HG03108 (cell line): Measurements from ENCODE around the gene HCFC1.

Experiments
- ATAC-seq: cut with Tn5 transposase; IDR thresholded peaks from one replicate; pipeline ENCODE4 v1.9.1; 2021; ENCODE audit warnings: moderate library complexity; ENCODE audit not compliant: unreplicated experiment

Gene HCFC1

DNA sequence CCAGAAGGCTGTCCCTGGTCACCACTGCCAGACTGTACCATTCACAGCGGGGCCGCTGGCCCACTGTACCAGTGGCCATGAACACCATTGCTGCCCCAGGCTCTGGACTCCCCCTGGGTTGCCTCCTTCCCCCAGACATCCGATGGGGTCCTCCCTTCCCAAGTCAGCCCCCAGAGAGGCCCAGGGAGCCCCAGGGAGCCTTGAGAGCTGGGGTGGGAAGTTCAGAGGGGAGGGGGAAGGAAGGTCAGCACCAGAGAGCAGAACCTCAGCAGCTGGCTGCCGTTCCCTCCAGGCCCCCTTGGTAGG, 45.1 kb downstream of the HCFC1 start:
- ATAC-seq = no peak

- no peak for ATAC-seq
Measured at GRCh38 chrX:153925739-153926551, 45.7 kb downstream of the HCFC1 start, which contains the start of gene ARHGAP4. Gene ARHGAP4 (minus strand): TSS chrX:153926264. CDS start chrX:153926202, 62 bp downstream.

- ATAC-seq = no peak
Measured at GRCh38 chrX:153925387-153925738, 46.3 kb downstream of the HCFC1 start.

DNA sequence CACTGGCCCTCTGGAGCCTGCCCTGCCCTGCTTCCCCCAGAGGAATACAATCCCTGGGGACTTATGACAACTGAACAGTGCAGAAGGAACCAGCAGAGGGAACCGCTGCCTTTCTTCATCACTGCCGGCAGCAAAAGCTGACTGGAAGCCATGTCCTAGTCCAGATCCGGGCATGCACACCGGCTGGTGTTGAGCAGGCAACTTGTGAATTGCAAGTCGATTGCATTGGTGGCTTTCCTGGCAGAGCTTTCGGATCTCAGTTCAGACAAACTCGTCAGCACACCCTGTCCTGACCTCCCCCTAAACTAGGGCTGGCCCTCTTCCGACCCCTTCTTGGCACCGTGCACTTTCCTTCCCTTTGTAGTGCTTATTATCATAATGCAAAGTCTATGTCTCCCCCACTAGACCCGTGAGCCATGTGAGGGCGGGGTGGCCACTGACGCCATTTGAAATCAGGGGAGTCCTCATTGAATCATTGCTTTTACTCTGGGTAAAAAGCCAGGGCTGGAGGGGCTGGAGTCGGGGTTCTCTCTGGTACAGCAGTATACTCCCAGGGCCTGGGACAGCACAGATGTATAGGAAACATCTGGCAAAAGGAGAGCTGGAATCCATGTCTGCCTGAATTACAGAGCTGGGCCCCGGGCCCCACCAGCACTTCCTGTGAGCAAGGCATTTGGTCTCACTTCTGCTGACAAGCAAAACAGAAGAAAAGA, 47.3 kb downstream of the HCFC1 start:
- no peak for ATAC-seq

- ATAC-seq = no peak
Measured at GRCh38 chrX:153922932-153923857, 48.4 kb downstream of the HCFC1 start.

DNA sequence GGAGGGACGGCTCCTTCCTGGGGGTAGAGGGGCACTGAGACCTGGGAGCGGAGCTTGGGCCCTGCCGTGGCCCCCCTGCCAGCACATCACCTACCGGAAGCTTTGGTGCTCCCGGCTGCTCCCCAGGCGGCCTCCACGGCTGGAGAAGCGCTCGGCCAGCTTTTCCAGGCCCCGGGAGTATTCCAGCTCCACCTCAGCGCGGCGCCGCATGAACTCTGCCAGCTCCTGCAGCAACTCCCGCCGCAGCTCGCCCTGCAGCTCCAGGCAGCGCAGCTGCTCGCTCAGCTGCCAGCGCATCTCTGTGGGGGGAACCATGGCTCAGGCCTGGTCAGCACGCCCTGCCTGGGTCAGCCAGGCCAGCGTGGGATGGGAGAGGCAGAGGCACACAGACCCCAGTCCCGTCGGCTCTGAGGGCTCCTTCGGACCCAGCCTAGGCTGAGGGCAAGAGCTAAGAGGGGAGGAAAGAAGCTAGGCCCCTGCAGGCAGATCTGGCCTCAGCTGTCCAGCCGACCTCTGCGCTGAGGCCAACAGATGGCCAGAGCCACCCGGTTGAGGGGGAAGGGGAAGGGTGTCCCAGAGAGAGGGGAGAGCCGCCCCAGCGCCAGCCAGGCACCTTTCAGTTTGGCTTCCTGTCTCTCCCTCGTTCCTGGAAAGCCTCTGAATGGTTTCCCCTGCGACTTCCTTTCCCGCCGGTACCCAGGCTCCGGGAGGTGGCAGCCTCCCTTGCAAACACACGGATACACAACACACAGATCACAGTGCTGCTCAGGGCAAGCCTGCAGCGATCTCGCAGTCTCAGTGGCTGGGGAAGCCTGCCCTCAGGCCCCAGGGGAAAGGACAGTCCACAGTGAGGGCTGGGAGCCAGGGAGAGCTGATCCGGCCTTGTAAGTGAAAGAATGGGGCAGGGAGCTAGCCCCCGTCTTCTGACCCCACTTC, 49.8 kb downstream of the HCFC1 start:
- no peak for ATAC-seq

DNA sequence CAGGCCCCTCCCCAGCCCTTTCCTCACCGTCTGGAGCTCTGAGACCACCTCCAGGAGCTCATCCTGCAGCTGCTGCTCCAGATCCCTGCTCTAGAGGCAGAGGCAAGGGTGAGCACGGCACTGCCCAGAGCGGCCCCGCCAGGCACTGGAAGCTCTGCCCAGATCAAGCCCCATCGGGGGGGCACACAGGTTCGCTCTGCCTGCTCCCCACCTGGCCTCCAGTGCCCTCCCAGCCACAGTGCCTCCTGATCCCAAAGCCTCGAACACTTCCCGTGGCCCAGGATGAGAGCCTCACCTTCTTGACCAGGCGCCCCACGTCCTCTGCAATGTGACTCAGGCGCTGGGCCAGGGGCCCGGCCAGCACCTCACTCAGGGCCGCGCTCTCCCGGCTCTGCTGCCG, 50.5 kb downstream of the HCFC1 start:
- ATAC-seq = no peak

DNA sequence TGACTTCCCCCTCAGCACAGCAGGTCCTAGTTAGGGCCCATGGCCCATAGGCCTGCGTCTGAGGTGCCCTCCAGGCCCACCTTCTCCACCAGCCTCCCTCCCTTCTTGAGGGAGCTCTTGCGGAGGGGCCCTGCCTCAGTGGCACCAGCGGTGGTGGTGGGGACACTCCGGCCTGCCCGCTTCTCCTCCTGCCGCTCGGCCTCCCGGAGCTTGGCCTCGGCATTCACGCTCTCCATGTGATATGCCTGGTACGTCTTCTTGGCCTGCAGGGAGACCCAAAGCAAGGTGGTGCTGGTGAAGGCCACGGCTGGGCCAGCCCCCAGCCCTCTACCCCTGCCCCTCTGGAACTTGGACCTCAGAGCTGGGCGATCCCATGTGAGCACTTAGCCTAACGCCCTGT, 51.1 kb downstream of the HCFC1 start:
- ATAC-seq = no peak

DNA sequence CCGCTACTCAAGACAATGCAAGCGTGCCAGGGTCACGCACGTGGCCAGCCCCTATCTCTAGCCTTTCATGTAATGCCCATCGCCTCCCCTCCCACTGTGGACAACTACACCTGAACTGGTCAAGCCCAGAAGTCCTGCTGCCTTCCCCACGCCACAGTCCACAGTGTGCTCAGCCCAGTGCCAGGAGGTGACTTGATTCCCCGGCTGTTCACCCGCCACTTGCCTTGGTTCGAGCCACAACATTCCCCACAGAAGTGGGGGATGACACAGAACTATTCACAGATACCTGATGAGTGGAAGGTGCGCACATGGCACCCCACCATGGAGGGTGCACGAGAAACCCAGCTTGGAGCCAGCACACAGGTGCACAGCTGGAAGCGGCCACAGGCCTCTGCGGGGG, 52.3 kb downstream of the HCFC1 start:
- ATAC-seq = no peak

DNA sequence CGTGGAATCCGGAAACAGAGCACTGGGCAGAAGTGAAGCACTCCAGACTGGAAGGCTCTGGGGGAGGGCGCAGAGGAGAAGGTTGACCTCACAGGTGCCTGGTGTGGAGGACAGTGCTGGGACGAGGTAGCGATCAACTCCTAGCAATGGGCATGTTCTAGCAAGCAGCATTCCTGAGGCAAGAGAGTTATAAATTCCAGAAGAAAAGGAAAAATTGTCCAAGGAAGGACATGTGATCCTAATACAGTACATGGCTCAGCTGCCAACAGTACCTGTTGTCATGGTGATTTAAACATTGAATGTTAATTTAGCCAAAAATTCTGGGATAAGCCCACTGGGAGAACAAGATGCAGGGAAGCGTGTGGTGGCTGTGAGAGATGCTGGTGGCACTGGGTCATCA, 53.7 kb downstream of the HCFC1 start:
- ATAC-seq = no peak

DNA sequence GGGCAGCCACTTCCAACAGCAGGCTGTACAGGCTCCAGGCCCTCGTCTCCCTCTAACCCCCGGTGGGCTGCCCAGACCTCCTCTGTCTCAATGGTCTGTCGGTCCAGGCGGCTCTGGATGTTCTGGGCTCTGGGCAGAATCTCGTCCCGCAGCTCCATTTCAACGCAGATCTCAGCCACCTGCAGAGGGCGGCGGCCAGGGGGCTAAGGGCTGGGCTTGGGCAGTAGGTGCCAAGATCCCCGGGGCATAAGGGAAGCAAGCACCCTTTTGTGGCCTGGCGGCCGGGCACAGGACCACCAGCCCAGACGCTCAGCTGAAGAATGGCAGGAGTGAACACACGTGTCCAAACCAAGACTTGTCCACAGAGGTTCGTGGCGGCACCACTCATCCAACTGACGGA, 57.9 kb downstream of the HCFC1 start:
- ATAC-seq = no peak

DNA sequence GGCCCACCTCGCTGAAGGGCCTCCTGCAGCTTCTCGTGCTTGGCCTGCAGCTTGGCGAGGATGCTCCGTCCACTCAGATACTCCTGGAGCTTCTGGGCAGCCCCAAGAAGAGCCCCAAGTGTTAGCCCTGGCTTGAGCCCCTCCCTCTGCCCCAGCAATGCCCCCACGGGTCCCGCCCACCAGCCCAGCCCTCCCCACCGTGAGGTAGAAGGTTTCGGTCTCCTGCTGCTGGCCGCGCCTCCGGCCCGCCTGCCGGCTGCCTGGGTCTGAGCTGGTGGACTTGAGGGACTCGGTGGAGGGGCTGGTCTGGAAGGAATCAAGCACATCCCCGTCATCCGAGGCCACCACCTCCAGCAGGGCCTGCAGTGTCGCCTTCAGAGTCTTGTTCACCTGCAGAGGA, 58.4 kb downstream of the HCFC1 start:
- no peak for ATAC-seq

GRCh38 chrX:153911798-153912197, 59.8 kb downstream of the HCFC1 start:
- ATAC-seq = no peak

GRCh38 chrX:153910446-153910845, 61.2 kb downstream of the HCFC1 start:
- ATAC-seq = no peak

GRCh38 chrX:153909980-153910360, 61.6 kb downstream of the HCFC1 start:
- no peak for ATAC-seq

- no peak for ATAC-seq
Measured at GRCh38 chrX:153909024-153909979, 62.3 kb downstream of the HCFC1 start.

DNA sequence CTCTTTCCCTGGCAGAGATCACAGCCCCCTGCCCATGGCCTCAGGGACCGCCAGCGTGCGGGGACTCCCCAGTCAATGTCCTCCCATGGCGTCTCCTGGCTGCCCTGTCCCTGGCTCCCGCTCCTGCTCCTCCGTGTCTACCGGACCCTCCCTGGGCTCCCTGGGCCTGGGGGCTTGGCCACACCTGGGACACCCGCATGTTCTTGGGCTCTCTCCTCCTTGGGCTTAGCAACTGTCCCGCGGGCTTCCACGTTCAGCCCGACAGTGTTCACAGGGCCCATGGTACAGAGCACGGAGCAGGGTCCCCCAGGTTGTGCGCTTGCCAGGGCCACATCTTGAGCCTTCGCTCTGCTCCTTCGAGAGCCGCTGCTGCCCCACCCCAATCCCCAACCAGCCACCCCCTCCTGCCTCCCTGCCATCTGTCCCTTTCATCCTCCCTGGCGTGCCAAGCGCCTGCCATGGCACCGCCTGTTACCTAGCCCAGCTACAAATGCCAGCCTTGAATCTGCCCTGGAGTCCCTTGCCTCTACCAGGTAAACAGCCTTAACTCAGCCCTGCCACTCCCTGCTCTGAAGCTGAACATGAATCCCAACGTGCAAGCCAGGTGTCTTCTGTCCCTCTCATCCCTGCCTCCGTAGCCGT, 63.3 kb downstream of the HCFC1 start:
- no peak for ATAC-seq

- no peak for ATAC-seq
Measured at GRCh38 chrX:153907456-153907855, 64.2 kb downstream of the HCFC1 start.
